Measurements from ENCODE around the gene PAX8. TPM values are rescaled to one million over a fixed set of nuclear protein-coding genes. Genes with fewer than 3 reads are reported as not detected.

PAX8 gene
- total RNA-seq, 1 experiment from 2014 or later = 0.15 TPM

- DNase-seq (ENCODE audit: low read depth, low spot score) (no peak), ATAC-seq (no peak)
- ChIA-PET POLR2A (no interaction called here), CTCF (interaction anchor here (1.4 to 2.6 kb wide), 2 partner anchors 64 to 156 kb away, joined by 3 to 13 read pairs; no protein-coding TSS in a partner anchor)
- Histone ChIP-seq H3K4me1 (ENCODE audit: control insufficient read depth, insufficient read depth, low read length) (no peaks in the 10 kb centered on the region; the same call in 1 of the 2 replicates), H3K4me3 (ENCODE audit: low read depth in 2 of 2, low read length in 2 of 2) (no peak overlapping the region), H3K9me3 (ENCODE audit: control insufficient read depth, insufficient read depth, low read depth, low read length) (no peaks in the 10 kb centered on the region), H3K27ac (ENCODE audit: low read length) (no peak overlapping the region), H3K36me3 (ENCODE audit: control insufficient read depth, insufficient read depth, low read length) (no peaks in the 10 kb centered on the region), H3K27me3 (ENCODE audit: control insufficient read depth, insufficient read depth, low read length) (no peaks in the 10 kb centered on the region)
- TF ChIP-seq SIN3A (IDR thresholded peaks at IDR 0.05; ENCODE audit: borderline replicate concordance, insufficient read depth, low read depth, low read length) (no peak), TCF7L2 (IDR thresholded peaks at IDR 0.05; ENCODE audit: low read depth, low read length) (no peak), POLR2AphosphoS5 (IDR thresholded peaks at IDR 0.05; ENCODE audit: low read depth, low read length) (no peak)
- TF ChIP-seq, protein P1, sequence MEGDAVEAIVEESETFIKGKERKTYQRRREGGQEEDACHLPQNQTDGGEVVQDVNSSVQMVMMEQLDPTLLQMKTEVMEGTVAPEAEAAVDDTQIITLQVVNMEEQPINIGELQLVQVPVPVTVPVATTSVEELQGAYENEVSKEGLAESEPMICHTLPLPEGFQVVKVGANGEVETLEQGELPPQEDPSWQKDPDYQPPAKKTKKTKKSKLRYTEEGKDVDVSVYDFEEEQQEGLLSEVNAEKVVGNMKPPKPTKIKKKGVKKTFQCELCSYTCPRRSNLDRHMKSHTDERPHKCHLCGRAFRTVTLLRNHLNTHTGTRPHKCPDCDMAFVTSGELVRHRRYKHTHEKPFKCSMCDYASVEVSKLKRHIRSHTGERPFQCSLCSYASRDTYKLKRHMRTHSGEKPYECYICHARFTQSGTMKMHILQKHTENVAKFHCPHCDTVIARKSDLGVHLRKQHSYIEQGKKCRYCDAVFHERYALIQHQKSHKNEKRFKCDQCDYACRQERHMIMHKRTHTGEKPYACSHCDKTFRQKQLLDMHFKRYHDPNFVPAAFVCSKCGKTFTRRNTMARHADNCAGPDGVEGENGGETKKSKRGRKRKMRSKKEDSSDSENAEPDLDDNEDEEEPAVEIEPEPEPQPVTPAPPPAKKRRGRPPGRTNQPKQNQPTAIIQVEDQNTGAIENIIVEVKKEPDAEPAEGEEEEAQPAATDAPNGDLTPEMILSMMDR (IDR thresholded peaks at IDR 0.05) = no peak
- TF ChIP-seq, protein P2, sequence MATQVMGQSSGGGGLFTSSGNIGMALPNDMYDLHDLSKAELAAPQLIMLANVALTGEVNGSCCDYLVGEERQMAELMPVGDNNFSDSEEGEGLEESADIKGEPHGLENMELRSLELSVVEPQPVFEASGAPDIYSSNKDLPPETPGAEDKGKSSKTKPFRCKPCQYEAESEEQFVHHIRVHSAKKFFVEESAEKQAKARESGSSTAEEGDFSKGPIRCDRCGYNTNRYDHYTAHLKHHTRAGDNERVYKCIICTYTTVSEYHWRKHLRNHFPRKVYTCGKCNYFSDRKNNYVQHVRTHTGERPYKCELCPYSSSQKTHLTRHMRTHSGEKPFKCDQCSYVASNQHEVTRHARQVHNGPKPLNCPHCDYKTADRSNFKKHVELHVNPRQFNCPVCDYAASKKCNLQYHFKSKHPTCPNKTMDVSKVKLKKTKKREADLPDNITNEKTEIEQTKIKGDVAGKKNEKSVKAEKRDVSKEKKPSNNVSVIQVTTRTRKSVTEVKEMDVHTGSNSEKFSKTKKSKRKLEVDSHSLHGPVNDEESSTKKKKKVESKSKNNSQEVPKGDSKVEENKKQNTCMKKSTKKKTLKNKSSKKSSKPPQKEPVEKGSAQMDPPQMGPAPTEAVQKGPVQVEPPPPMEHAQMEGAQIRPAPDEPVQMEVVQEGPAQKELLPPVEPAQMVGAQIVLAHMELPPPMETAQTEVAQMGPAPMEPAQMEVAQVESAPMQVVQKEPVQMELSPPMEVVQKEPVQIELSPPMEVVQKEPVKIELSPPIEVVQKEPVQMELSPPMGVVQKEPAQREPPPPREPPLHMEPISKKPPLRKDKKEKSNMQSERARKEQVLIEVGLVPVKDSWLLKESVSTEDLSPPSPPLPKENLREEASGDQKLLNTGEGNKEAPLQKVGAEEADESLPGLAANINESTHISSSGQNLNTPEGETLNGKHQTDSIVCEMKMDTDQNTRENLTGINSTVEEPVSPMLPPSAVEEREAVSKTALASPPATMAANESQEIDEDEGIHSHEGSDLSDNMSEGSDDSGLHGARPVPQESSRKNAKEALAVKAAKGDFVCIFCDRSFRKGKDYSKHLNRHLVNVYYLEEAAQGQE (IDR thresholded peaks at IDR 0.05; ENCODE audit: insufficient read depth in 1 of 2, low read depth in 2 of 2, low read length in 1 of 2) = no peak
- intact Hi-C loops (cut with micrococcal nuclease; ENCODE audit: unreplicated experiment) (loop anchor here (5.0 kb wide), 3 partner anchors 44 to 121 kb away; no protein-coding TSS in a partner anchor), in situ Hi-C loops (cut with HindIII; ENCODE audit: low pct_unique_long_range_greater_than_20kb, low sequenced_read_pairs) (no loop called here)
- BruUV-seq (replicated peaks) = no TSS peak
These were observed 75.5 kb downstream of the PAX8 start for GRCh38 chr2:113203217-113203530.

- intact Hi-C loops (cut with micrococcal nuclease; ENCODE audit: unreplicated experiment) = loop anchor here (5.0 kb wide), 3 partner anchors 45 to 120 kb away; no protein-coding TSS in a partner anchor
- Histone ChIP-seq H3K27me3 (ENCODE audit: control insufficient read depth, insufficient read depth, low read length) (no peaks in the 10 kb centered on the region), H3K4me1 (ENCODE audit: control insufficient read depth, insufficient read depth, low read length) (no peaks in the 10 kb centered on the region; the same call in 1 of the 2 replicates)
These were observed 76.2 kb downstream of the PAX8 start for GRCh38 chr2:113202305-113203216.

More at GRCh38 chr2:113202305-113203216, 76.2 kb downstream of the PAX8 start:
- ATAC-seq (no peak), DNase-seq (ENCODE audit: low read depth, low spot score) (no peak)
- Histone ChIP-seq H3K9me3 (ENCODE audit: control insufficient read depth, insufficient read depth, low read depth, low read length) (no peaks in the 10 kb centered on the region), H3K36me3 (ENCODE audit: control insufficient read depth, insufficient read depth, low read length) (no peaks in the 10 kb centered on the region), H3K27ac (ENCODE audit: low read length) (no peak overlapping the region), H3K4me3 (ENCODE audit: low read depth in 2 of 2, low read length in 2 of 2) (no peak overlapping the region)
- no TSS peak for BruUV-seq (replicated peaks)
- POLR2A ChIA-PET = no interaction called here
- in situ Hi-C loops (cut with HindIII; ENCODE audit: low pct_unique_long_range_greater_than_20kb, low sequenced_read_pairs) = no loop called here
- TF ChIP-seq, protein P2 (IDR thresholded peaks at IDR 0.05; ENCODE audit: insufficient read depth in 1 of 2, low read depth in 2 of 2, low read length in 1 of 2) = no peak
- TF ChIP-seq SIN3A (IDR thresholded peaks at IDR 0.05; ENCODE audit: borderline replicate concordance, insufficient read depth, low read depth, low read length) (no peak), TCF7L2 (IDR thresholded peaks at IDR 0.05; ENCODE audit: low read depth, low read length) (no peak), POLR2AphosphoS5 (IDR thresholded peaks at IDR 0.05; ENCODE audit: low read depth, low read length) (no peak)
- TF ChIP-seq, protein P1 (IDR thresholded peaks at IDR 0.05) = no peak
- CTCF ChIA-PET = interaction anchor here (1.4 to 2.6 kb wide), 2 partner anchors 64 to 157 kb away, joined by 3 to 13 read pairs; no protein-coding TSS in a partner anchor

All from Panc1 (cell line).